Cardiac muscle cell (in vitro differentiated cells and primary cell): ENCODE measurements around the gene CD226. TPM values are rescaled to one million over a fixed set of nuclear protein-coding genes. Genes with fewer than 3 reads are reported as not detected.
A peak's percentile ranks its signal among the peaks of the same experiment; 100 is the strongest.

ENCODE experiments used
- DNase-seq, 2 donors: peaks; one replicate each; pipeline versions ENCODE4 v3.0.0 to v3.0.0-alpha.2; 2010 to 2017; ENCODE audit warnings: low read depth in 1 of 2, low spot score in 1 of 2
- H3K27ac ChIP-seq: fragments of 200-600 bp; sonication (generic); 2 replicates; pipeline ENCODE4 v1.5.1; 2016
- H3K27me3 ChIP-seq: fragments of 200-600 bp; sonication (generic); 2 replicates; pipeline ENCODE4 v1.6.0; 2016; ENCODE audit warnings: control low read depth
- H3K36me3 ChIP-seq: fragments of 200-600 bp; sonication (generic); 2 replicates; pipeline ENCODE4 v1.5.1; 2016; ENCODE audit warnings: control low read depth
- H3K4me1 ChIP-seq: fragments of 200-600 bp; sonication (generic); 2 replicates; pipeline ENCODE4 v1.8.1; 2017; ENCODE audit warnings: low read depth, mild to moderate bottlenecking, mixed run types
- H3K4me3 ChIP-seq: fragments of 200-600 bp; sonication (generic); 2 replicates; pipeline ENCODE4 v1.5.1; 2016; ENCODE audit warnings: mild to moderate bottlenecking
- H3K9me3 ChIP-seq: fragments of 200-600 bp; sonication (generic); 2 replicates; pipeline ENCODE4 v1.5.1; 2017; ENCODE audit warnings: low read depth, mild to moderate bottlenecking, control low read depth
- CTCF ChIP-seq: IDR thresholded peaks from 2 replicates; pipeline ENCODE4 v1.5.1; 2012; ENCODE audit warnings: low read depth, mild to moderate bottlenecking, low read length
- polyA plus RNA-seq: library from polyadenylated mRNA; unstranded; fragments of >200 nt; fragmentation: Nextera tagmentation; extraction: Ambion mirVana; gene quantifications from 2 replicates; pipeline ENCODE4 v1.2.1, GENCODE V29; 2016
- total RNA-seq: library from RNA; depleted of rRNA; stranded (reverse); fragments of >200 nt; gene quantifications from 2 replicates; pipeline ENCODE4 v1.2.3, GENCODE V29; 2016

The CD226 gene
- total and polyA plus RNA-seq, 2 experiments from 2014 or later = 0.71 TPM; not detected in 1

- H3K4me3 ChIP-seq = no peak overlapping the region
- H3K9me3 ChIP-seq = no peaks in the 10 kb centered on the region
- TF ChIP-seq CTCF = no peak
- no peaks in the 10 kb centered on the region for H3K27me3 ChIP-seq
- H3K36me3 ChIP-seq = no peaks in the 10 kb centered on the region
- no peak overlapping the region for H3K27ac ChIP-seq
- H3K4me1 ChIP-seq = no peaks in the 10 kb centered on the region
- DNase-seq = no peak
These were observed 104.7 kb downstream of the CD226 start for GRCh38 chr18:69843015-69843414.

GRCh38 chr18:69841117-69841516, 106.6 kb downstream of the CD226 start:
- no peak for DNase-seq
- H3K27me3 ChIP-seq = no peaks in the 10 kb centered on the region
- H3K9me3 ChIP-seq = no peaks in the 10 kb centered on the region
- H3K4me3 ChIP-seq = no peak overlapping the region
- no peak overlapping the region for H3K27ac ChIP-seq
- no peaks in the 10 kb centered on the region for H3K4me1 ChIP-seq
- no peaks in the 10 kb centered on the region for H3K36me3 ChIP-seq
- no peak for TF ChIP-seq CTCF

GRCh38 chr18:69840445-69840844, 107.2 kb downstream of the CD226 start:
- peak in 1 of 2 donors; percentile 37 for DNase-seq
- H3K4me1 ChIP-seq = no peaks in the 10 kb centered on the region
- no peaks in the 10 kb centered on the region for H3K9me3 ChIP-seq
- TF ChIP-seq CTCF = no peak
- no peak overlapping the region for H3K4me3 ChIP-seq
- H3K27ac ChIP-seq = no peak overlapping the region
- no peaks in the 10 kb centered on the region for H3K27me3 ChIP-seq
- no peaks in the 10 kb centered on the region for H3K36me3 ChIP-seq

- no peaks in the 10 kb centered on the region for H3K27me3 ChIP-seq
- no peak overlapping the region for H3K4me3 ChIP-seq
- H3K4me1 ChIP-seq = no peaks in the 10 kb centered on the region
- no peaks in the 10 kb centered on the region for H3K9me3 ChIP-seq
- TF ChIP-seq CTCF = no peak
- DNase-seq = no peak
- no peaks in the 10 kb centered on the region for H3K36me3 ChIP-seq
- no peak overlapping the region for H3K27ac ChIP-seq
These were observed 107.7 kb downstream of the CD226 start for GRCh38 chr18:69840001-69840400.

- Histone ChIP-seq H3K27ac (no peak overlapping the region), H3K4me3 (no peak overlapping the region), H3K36me3 (no peaks in the 10 kb centered on the region), H3K4me1 (no peaks in the 10 kb centered on the region), H3K9me3 (no peaks in the 10 kb centered on the region), H3K27me3 (no peaks in the 10 kb centered on the region)
- no peak for TF ChIP-seq CTCF
- no peak for DNase-seq
These were observed 108.2 kb downstream of the CD226 start for GRCh38 chr18:69839497-69839896.
